IPS-20b (cell line): Measurements from ENCODE around the gene ZNF425.

Source experiments
- H3K27ac ChIP-seq: one replicate; pipeline ENCODE4 v1.5.1; 2013; ENCODE audit warnings: low read length
- H3K27me3 ChIP-seq: 2 replicates; pipeline ENCODE4 v1.6.1; 2013; ENCODE audit warnings: mild to moderate bottlenecking, low read length, inconsistent platforms; ENCODE audit not compliant: insufficient read depth
- H3K36me3 ChIP-seq: 2 replicates; pipeline ENCODE4 v1.6.1; 2013; ENCODE audit warnings: low read depth, mild to moderate bottlenecking, inconsistent platforms, low read length, moderate library complexity; ENCODE audit not compliant: insufficient read depth
- H3K4me1 ChIP-seq: 2 replicates; pipeline ENCODE4 v1.6.1; 2013; ENCODE audit warnings: mild to moderate bottlenecking, control low read depth, inconsistent platforms, low read length, moderate library complexity; ENCODE audit not compliant: insufficient read depth
- H3K4me3 ChIP-seq: 2 replicates; pipeline ENCODE4 v1.5.1; 2013; ENCODE audit warnings: mild to moderate bottlenecking, low read length, inconsistent platforms
- H3K9ac ChIP-seq: 2 replicates; pipeline ENCODE4 v1.6.1; 2013; ENCODE audit warnings: low read depth, mild to moderate bottlenecking, inconsistent platforms, low read length, moderate library complexity
- H3K9me3 ChIP-seq: 2 replicates; pipeline ENCODE4 v1.6.1; 2013; ENCODE audit warnings: mild to moderate bottlenecking, low read depth, low read length, inconsistent platforms; ENCODE audit not compliant: insufficient read depth

The ZNF425 gene, protein sequence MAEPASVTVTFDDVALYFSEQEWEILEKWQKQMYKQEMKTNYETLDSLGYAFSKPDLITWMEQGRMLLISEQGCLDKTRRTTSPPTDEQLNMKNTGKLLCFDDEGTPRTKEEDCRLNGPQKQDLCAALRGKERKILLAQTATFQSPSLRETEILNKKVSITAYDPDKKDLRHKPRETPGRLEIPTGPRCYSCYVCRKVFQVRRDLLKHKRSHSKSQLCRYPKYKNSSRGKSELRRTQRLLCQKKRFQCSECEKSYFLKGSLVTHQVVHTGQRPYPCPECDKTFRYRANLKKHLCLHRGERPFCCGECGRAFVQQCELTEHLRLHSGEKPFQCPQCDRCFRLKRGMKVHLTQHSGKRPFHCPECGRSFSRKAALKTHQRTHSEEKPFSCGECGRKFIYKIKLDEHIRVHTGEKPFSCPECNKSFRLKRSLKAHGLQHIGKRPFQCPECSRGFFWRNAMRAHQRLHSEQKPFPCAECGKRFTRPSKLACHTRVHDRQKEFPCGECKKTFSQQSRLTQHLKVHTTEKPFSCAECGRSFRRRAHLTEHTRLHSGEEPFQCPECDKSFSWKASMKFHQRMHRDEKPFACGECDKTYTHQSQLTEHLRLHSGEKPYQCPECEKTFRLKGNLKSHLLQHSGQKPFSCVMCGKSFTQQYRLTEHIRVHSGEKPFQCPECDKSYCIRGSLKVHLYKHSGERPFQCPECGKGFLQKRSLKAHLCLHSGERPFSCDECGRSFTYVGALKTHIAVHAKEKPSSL

DNA sequence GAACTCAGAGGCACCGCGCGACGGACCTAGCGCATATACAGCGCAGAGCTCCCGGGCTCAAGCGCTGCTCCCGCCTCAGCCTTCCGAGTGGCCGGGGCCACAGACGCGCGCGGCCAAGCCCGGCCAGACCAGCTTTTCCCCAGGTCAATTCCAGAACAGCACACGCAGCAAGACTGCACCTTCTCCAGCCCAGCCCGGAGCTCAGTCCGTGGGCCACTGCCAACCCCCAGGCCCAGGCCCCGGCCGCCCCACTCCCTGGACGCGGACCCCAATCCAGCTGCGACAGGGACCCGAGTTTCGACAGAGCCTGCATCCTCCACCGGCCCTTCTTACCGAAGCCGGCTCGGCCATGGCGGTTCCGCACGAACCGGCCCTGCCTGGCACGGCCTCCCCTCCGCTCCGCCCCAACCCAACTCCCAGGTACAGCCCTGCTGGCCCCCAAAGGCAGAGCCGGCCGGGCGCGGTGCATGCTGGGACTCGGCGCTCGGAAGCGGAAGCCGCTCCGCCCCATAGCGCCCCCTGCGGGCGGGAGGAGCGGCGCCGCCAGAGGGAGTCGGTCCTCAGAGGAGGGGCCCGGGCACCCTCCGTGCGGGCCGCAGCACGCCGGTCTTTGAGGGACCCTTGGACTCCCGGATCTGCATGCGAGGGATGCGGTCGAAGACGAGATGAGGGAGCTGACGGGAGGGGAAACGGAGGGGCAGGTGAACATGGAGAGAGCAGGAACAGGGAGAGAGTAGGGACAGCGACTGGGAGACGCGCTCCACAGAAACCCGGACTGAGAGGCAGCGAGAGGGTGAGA is at the start of gene ZNF425:
ZNF425 (minus strand) TSS at position 462 of the 799 bp plus-strand sequence; CDS start at position 351, 111 bp downstream.
- Histone ChIP-seq H3K27me3 (no peaks in the 10 kb centered on the region), H3K36me3 (peaks cover 16% of the 10 kb centered on the region), H3K4me3 (peak within 1 kb of the TSS; percentile 97), H3K4me1 (peaks cover 7% of the 10 kb centered on the region), H3K9ac (peak within 1 kb of the TSS; percentile 92), H3K9me3 (peaks cover 8% of the 10 kb centered on the region), H3K27ac (peak within 1 kb of the TSS; percentile 82)

DNA sequence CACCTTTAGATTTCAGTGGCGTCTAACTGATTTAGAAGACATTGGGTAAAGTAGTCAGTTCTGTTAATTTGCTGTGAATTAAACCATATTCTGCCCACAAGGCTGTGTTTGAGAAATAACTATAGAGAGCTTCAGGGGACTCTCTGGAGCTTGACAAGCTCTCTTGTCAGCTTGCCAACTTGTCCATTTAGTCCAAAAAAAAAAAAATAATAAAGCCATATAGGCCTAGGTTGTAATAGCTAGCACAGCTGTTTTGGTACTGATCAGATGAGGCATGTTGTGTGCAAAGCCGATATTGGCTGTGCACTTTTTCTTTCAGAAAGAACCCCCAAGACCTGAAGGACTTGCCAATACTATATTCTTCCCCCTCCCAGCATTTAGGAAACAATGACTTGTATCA is 49.0 kb upstream of the ZNF425 start:
- Histone ChIP-seq H3K4me3 (no peak overlapping the region), H3K9ac (no peak overlapping the region), H3K4me1 (no peaks in the 10 kb centered on the region), H3K27ac (no peak overlapping the region), H3K36me3 (peaks cover 93% of the 10 kb centered on the region), H3K27me3 (no peaks in the 10 kb centered on the region), H3K9me3 (no peaks in the 10 kb centered on the region)

DNA sequence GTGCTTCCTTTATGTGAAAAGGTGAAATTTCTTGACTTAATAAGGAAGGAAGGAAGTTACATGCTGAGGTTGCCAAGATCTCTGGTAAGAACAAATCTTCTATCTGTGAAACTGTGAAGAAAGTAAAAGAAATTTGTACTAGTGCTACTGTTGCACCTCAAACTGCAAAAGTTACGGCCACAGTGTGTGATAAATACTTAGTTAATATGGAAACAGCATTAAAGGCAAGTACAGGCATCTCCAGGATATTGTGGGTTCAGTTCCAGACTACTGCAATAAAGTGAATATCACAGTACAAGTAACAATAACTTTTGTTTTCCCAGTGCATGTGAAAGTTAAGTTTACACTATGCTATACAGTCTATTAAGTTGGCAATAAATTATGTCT is 46.4 kb upstream of the ZNF425 start:
- Histone ChIP-seq H3K36me3 (peaks cover 93% of the 10 kb centered on the region), H3K4me3 (no peak overlapping the region), H3K9ac (no peak overlapping the region), H3K27me3 (no peaks in the 10 kb centered on the region), H3K27ac (no peak overlapping the region), H3K4me1 (no peaks in the 10 kb centered on the region), H3K9me3 (no peaks in the 10 kb centered on the region)

DNA sequence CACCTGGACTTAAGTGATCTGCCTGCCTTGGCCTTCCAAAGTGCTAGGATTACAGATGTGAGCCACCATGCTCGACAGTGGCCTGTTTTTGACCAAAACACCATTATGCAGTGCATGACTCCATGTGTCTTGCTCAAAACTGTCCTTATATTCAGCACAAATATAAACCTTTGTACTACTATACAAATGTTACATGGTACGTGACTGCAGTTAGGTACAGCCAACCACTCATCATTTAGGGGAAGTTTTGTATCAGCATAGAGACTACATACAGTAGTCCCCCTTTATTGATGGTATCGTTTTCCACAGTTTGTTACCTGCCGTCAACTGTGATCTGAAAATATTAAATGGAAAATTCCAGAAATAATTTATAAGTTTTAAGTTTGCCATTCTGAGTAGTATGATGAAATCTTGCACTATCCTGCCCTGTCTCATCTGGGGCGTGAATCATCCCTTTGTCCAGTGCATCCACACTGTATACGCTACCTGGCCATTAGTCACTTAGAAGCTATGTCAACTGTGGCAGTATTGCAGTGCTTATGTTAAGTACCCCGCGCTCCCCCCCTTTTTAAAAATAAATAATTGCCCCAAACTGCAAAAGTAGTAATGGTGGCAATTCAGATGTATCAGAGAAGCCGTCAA is 45.9 kb upstream of the ZNF425 start:
- Histone ChIP-seq H3K4me1 (no peaks in the 10 kb centered on the region), H3K27ac (no peak overlapping the region), H3K27me3 (no peaks in the 10 kb centered on the region), H3K4me3 (no peak overlapping the region), H3K9ac (no peak overlapping the region), H3K9me3 (no peaks in the 10 kb centered on the region), H3K36me3 (peaks cover 93% of the 10 kb centered on the region)

DNA sequence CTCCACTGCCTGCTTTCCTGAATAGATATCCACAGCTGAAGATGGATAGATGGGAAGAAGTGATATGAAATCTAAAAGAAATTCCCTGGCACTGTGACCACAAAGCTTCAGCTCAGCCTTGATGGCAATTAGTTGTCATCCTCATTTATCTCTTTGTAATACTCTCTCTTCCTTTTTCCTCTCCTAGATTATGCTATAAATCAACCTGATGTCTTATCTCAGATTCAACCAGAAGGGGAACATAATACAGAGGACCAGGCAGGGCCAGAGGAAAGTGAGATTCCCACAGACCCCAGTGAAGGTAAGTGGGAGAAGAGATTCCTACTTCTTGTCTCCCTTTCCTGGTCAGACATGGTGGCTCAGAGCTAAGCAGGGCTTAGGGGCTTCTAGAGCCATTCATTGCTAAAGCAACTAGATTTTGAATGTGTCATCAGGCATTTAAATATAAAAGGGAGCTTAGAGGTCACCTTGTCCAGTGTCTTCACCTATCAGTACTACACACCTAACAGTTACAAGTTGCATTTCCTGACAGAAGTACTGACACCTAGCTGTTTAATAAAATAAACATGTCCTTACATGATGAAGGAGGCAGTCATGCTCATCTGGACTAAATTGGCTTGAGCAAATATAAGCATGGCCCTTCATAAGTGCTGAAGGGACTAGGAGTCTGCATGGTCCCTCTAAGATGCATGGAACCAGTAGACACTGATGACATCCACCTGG is 40.7 kb upstream of the ZNF425 start:
- Histone ChIP-seq H3K36me3 (peaks cover 90% of the 10 kb centered on the region), H3K4me1 (no peaks in the 10 kb centered on the region), H3K9me3 (no peaks in the 10 kb centered on the region)

DNA sequence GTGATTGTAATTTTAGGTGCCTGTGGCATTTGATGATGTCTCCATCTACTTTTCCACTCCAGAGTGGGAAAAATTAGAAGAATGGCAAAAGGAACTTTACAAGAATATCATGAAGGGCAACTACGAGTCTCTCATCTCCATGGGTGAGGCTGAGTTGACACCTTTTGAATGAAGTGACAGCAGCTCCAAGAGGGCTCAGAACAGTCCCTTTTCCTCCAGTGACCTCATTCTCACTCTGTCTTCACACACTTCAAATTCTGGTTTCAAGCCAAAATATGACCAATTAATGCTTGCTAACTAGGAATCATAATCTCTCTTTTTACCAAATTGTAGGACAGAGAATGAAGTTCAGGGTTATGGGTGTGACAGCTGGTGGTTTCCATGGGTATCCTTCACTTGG is 40.0 kb upstream of the ZNF425 start:
- no peaks in the 10 kb centered on the region for H3K4me1 ChIP-seq
- H3K27ac ChIP-seq: no peak overlapping the region

More for the DNA sequence above, 40.7 kb upstream of the ZNF425 start:
- H3K9ac ChIP-seq: no peak overlapping the region
- no peak overlapping the region for H3K4me3 ChIP-seq
- no peak overlapping the region for H3K27ac ChIP-seq
- H3K27me3 ChIP-seq: no peaks in the 10 kb centered on the region

DNA sequence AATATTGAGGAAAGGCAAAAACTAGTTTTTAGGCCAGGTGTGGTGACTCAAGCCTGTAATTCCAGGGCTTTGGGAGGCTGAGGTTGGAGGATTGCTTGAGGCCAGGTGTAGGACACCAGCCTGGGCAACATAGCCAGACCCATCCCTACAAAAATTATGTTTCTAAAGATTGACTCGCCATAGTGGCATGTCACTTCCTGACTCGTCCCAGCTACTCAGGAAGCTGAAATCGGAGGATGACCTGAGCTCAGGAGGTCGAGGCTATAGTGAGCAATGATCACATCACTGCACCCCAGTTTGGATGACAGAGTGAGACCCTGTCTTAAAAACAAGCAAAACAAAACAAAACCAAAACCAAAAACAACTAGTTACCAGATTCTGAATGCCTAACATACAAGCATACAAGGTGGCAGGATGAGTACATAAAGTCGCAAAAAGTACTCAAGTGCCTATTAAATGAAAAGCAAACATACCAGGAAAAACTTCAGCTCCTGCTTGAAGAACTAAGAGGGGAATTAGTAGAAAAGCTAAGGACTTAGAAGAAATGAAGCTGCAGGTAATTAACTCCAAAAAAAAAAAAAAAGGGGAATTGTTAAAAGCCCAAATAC is 35.2 kb upstream of the ZNF425 start:
- Histone ChIP-seq H3K9ac (no peak overlapping the region), H3K4me3 (no peak overlapping the region), H3K36me3 (peaks cover 85% of the 10 kb centered on the region), H3K4me1 (no peaks in the 10 kb centered on the region), H3K9me3 (no peaks in the 10 kb centered on the region), H3K27ac (no peak overlapping the region), H3K27me3 (no peaks in the 10 kb centered on the region)

More for the DNA sequence above, 40.0 kb upstream of the ZNF425 start:
- H3K4me3 ChIP-seq: no peak overlapping the region
- no peak overlapping the region for H3K9ac ChIP-seq
- no peaks in the 10 kb centered on the region for H3K27me3 ChIP-seq
- H3K36me3 ChIP-seq: peaks cover 93% of the 10 kb centered on the region
- no peaks in the 10 kb centered on the region for H3K9me3 ChIP-seq

DNA sequence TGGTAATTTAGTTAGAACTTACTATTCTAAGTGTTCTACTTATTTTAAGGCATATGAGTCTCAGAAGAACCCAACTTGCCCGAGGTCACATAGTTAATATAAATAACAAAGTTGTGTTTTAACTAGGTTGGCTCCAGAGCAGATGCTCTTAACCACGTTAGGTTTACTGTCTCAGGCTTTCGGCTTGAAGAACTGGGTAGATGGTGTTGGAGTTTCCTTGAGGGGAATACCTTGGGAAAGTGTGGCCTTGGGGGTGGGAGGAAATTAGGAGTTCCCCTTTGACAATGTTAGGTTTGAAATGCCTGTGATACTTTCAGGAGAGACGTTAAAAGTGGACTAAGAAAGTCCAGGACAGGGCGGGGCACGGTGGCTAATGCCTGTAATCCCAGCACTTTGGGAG is 30.8 kb upstream of the ZNF425 start:
- Histone ChIP-seq H3K36me3 (peaks cover 83% of the 10 kb centered on the region), H3K9me3 (no peaks in the 10 kb centered on the region), H3K4me1 (no peaks in the 10 kb centered on the region), H3K4me3 (no peak overlapping the region), H3K27me3 (no peaks in the 10 kb centered on the region), H3K9ac (no peak overlapping the region), H3K27ac (no peak overlapping the region)

DNA sequence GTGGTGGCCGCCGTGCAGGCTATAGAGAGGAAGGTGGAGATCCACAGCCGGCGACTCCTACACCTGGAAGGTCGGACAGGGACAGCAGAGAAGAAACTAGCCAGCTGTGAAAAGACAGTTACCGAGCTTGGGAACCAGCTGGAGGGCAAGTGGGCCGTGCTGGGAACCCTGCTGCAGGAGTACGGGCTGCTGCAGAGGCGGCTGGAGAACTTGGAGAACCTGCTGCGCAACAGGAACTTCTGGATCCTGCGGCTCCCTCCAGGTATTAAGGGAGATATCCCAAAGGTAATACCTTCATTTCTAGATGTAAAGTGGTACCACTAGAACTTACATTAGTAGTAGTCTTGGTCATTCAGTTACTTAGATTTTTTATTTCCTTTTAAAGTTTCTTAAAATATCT is 27.9 kb upstream of the ZNF425 start:
- no peak overlapping the region for H3K4me3 ChIP-seq
- H3K36me3 ChIP-seq: peaks cover 75% of the 10 kb centered on the region
- no peak overlapping the region for H3K27ac ChIP-seq
- H3K9ac ChIP-seq: no peak overlapping the region
- peaks cover 10% of the 10 kb centered on the region; the same call in 1 of the 2 replicates for H3K4me1 ChIP-seq
- H3K9me3 ChIP-seq: no peaks in the 10 kb centered on the region
- H3K27me3 ChIP-seq: no peaks in the 10 kb centered on the region

DNA sequence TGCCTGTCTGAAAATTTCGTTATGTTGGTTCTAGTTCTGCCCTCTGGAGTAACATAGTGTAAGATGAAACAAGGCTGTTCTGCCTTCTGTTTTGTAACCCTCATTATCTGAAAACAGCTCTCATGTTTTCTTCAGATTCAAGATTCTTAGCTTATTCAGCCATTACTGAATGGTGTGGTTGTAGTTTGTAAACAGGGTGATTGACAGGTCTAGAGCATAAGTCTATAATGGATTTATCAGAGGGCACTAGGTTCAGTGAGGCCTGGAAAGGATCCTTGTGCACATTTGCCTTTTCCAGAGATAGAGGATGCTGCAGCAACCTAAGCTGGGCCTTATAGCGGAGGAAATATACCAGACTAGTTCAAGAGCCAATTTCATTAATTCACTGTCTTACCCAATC is 27.2 kb upstream of the ZNF425 start:
- Histone ChIP-seq H3K9ac (no peak overlapping the region), H3K27me3 (no peaks in the 10 kb centered on the region), H3K4me1 (peaks cover 10% of the 10 kb centered on the region; the same call in 1 of the 2 replicates), H3K4me3 (no peak overlapping the region), H3K27ac (no peak overlapping the region), H3K9me3 (no peaks in the 10 kb centered on the region), H3K36me3 (peaks cover 69% of the 10 kb centered on the region)
